MCF 10A (cell line): ENCODE measurements around the gene CGB2. TPM values are rescaled to one million over a fixed set of nuclear protein-coding genes. Genes with fewer than 3 reads are reported as not detected.
A peak's percentile ranks its signal among the peaks of the same experiment; 100 is the strongest.
"Not testable (repeated sequence)": the region's sequence is repeated elsewhere in the genome, so short reads cannot be mapped to it uniquely, and the experiment has no call there.

ENCODE experiments used
- BruUV-seq: library from RNA; stranded (reverse); fragments of 400-500 nt; replicated peaks from 2 replicates; lab custom pipeline; 2021; lab: Mats Ljungman, UMichigan
- CTCF ChIA-PET: fragments of 300-600 bp; sonication (Branson Sonifier 250); formaldehyde crosslinking; extraction: SDS; loops from one replicate; lab custom pipeline; 2021; ENCODE audit warnings: antibody characterized with exemption, inconsistent platforms; lab: Yijun Ruan, JAX
- POLR2A ChIA-PET: fragments of 300-600, 350-650 bp; sonication (Branson Sonifier 250); formaldehyde crosslinking; extraction: SDS; loops from one replicate; lab custom pipeline; 2020; ENCODE audit warnings: antibody characterized with exemption, inconsistent platforms; lab: Yijun Ruan, JAX
- DNase-seq: peaks from one replicate; pipeline ENCODE4 v3.0.0-alpha.2; 2018; ENCODE audit not compliant: unreplicated experiment
- H3K27ac Mint-ChIP-seq: one replicate; pipeline ENCODE4 v1.8.0; 2022; ENCODE audit warnings: mild to moderate bottlenecking, low read depth, mixed read lengths; ENCODE audit not compliant: unreplicated experiment
- H3K27me3 Mint-ChIP-seq: one replicate; pipeline ENCODE4 v1.8.0; 2022; ENCODE audit warnings: mixed read lengths; ENCODE audit not compliant: insufficient read depth, unreplicated experiment
- H3K36me3 Mint-ChIP-seq: one replicate; pipeline ENCODE4 v1.8.0; 2022; ENCODE audit warnings: mild to moderate bottlenecking, moderate library complexity, mixed read lengths; ENCODE audit not compliant: insufficient read depth, unreplicated experiment
- H3K4me1 Mint-ChIP-seq: one replicate; pipeline ENCODE4 v1.8.0; 2022; ENCODE audit warnings: mixed read lengths; ENCODE audit not compliant: insufficient read depth, unreplicated experiment
- H3K4me3 Mint-ChIP-seq: one replicate; pipeline ENCODE4 v1.8.0; 2022; ENCODE audit warnings: mild to moderate bottlenecking, moderate library complexity, mixed read lengths; ENCODE audit not compliant: unreplicated experiment
- H3K9me3 Mint-ChIP-seq: one replicate; pipeline ENCODE4 v1.8.0; 2022; ENCODE audit warnings: mixed read lengths; ENCODE audit not compliant: unreplicated experiment
- CTCF ChIP-seq: fragments of 200-600 bp; IDR thresholded peaks from one replicate; pipeline ENCODE4 v1.8.0; 2022; ENCODE audit warnings: antibody characterized with exemption, mild to moderate bottlenecking; ENCODE audit not compliant: unreplicated experiment
- intact Hi-C: fragments of 100-400 bp; cut with micrococcal nuclease; formaldehyde crosslinking; loops from 2 replicates; pipeline ENCODE4 v1.14.1; 2022
- total RNA-seq: library from RNA; stranded (reverse); gene quantifications from 2 replicates; pipeline ENCODE4 v1.2.3, GENCODE V29; 2022

Gene CGB2
- total RNA-seq, 1 experiment from 2014 or later = not detected

- H3K9me3 Mint-ChIP-seq, H3K4me3 Mint-ChIP-seq, H3K36me3 Mint-ChIP-seq, BruUV-seq, H3K27ac Mint-ChIP-seq, CTCF ChIA-PET, DNase-seq, POLR2A ChIA-PET, H3K4me1 Mint-ChIP-seq, H3K27me3 Mint-ChIP-seq, intact Hi-C loops: not testable (repeated sequence)
These were observed 3.0 kb upstream of the CGB2 start for GRCh38 chr19:49028686-49029085.

GRCh38 chr19:49029749-49030148 lies 1.9 kb upstream of the CGB2 start:
- BruUV-seq, POLR2A ChIA-PET: not testable (repeated sequence)

GRCh38 chr19:49030323-49030722 lies 1.4 kb upstream of the CGB2 start:
- H3K27ac Mint-ChIP-seq, H3K36me3 Mint-ChIP-seq, H3K4me1 Mint-ChIP-seq, intact Hi-C loops, H3K27me3 Mint-ChIP-seq, POLR2A ChIA-PET, H3K4me3 Mint-ChIP-seq, H3K9me3 Mint-ChIP-seq, BruUV-seq, DNase-seq: not testable (repeated sequence)
- CTCF ChIA-PET = interaction anchor here (0.6 to 0.7 kb wide), 2 partner anchors 27 to 1275 kb away, joined by 3 read pairs; partner anchors contain the start of gene CGB7

More at GRCh38 chr19:49029749-49030148, 1.9 kb upstream of the CGB2 start:
- H3K36me3 Mint-ChIP-seq, H3K9me3 Mint-ChIP-seq, H3K4me3 Mint-ChIP-seq, DNase-seq, intact Hi-C loops, H3K4me1 Mint-ChIP-seq, H3K27ac Mint-ChIP-seq, H3K27me3 Mint-ChIP-seq: not testable (repeated sequence)
- CTCF ChIA-PET = interaction anchor here (0.6 to 0.7 kb wide), 2 partner anchors 28 to 1274 kb away, joined by 3 read pairs; partner anchors contain the start of gene CGB7

GRCh38 chr19:49036815-49037214 lies 5.1 kb downstream of the CGB2 start, which contains the start of gene CGB1:
Gene CGB1 (minus strand): TSS chr19:49036895. CDS start chr19:49036711, 184 bp downstream.
- not testable (repeated sequence) for H3K9me3 Mint-ChIP-seq

GRCh38 chr19:49038111-49038510 lies 6.4 kb downstream of the CGB2 start:
- H3K27ac Mint-ChIP-seq, H3K4me3 Mint-ChIP-seq, CTCF ChIA-PET, POLR2A ChIA-PET, H3K36me3 Mint-ChIP-seq, intact Hi-C loops, BruUV-seq, H3K27me3 Mint-ChIP-seq, DNase-seq, H3K9me3 Mint-ChIP-seq: not testable (repeated sequence)
- H3K4me1 Mint-ChIP-seq = peaks cover 12% of the 10 kb centered on the region

More at GRCh38 chr19:49036815-49037214, 5.1 kb downstream of the CGB2 start, which contains the start of gene CGB1:
- H3K36me3 Mint-ChIP-seq, POLR2A ChIA-PET, H3K4me3 Mint-ChIP-seq, DNase-seq, intact Hi-C loops, H3K4me1 Mint-ChIP-seq, H3K27me3 Mint-ChIP-seq, CTCF ChIA-PET, H3K27ac Mint-ChIP-seq, BruUV-seq: not testable (repeated sequence)
- TF ChIP-seq CTCF = peak; percentile 54

- peak; percentile 68 for DNase-seq
- POLR2A ChIA-PET, H3K9me3 Mint-ChIP-seq, H3K36me3 Mint-ChIP-seq, CTCF ChIA-PET, BruUV-seq, intact Hi-C loops, H3K27ac Mint-ChIP-seq, H3K27me3 Mint-ChIP-seq, H3K4me3 Mint-ChIP-seq: not testable (repeated sequence)
- H3K4me1 Mint-ChIP-seq = peaks cover 12% of the 10 kb centered on the region
These were observed 7.0 kb downstream of the CGB2 start for GRCh38 chr19:49038557-49039276.

- BruUV-seq, H3K27ac Mint-ChIP-seq, H3K36me3 Mint-ChIP-seq, DNase-seq, POLR2A ChIA-PET, H3K27me3 Mint-ChIP-seq, H3K9me3 Mint-ChIP-seq, intact Hi-C loops, H3K4me3 Mint-ChIP-seq: not testable (repeated sequence)
- CTCF ChIA-PET = interaction anchor here (0.7 kb wide), 1 partner anchor 46 kb away, joined by 3 read pairs; the partner anchor contains the start of gene RUVBL2
- H3K4me1 Mint-ChIP-seq = peaks cover 12% of the 10 kb centered on the region
These were observed 8.0 kb downstream of the CGB2 start for GRCh38 chr19:49039736-49040135.
